Measurements from ENCODE around the gene CCDC43.
"Not testable (repeated sequence)": the region's sequence is repeated elsewhere in the genome, so short reads cannot be mapped to it uniquely, and the experiment has no call there.

Gene CCDC43

DNA sequence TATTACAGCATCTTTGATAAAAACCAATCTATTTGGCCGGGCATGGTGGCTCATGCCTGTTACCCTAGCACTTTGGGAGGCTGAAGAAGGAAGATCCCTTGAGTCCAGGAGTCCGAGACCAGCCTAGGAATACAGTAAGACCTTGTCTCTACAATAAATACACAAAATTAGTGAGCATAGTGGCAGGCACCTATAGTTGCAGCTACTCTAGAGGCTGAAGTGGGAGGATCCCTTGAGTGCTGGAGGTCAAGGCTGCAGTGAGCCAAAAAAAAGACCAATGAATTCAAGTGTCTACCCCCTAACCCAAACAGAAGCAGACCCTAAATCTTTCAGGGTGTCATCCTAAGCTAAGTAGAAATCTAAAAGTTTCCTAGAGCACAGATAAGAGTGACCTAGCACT, 40.6 kb downstream of the CCDC43 start:
- H3K9me3 ChIP-seq (ENCODE audit: control insufficient read depth, low read length), result no peaks in the 10 kb centered on the region
- H3K27ac ChIP-seq (ENCODE audit: insufficient read depth, low read depth, low read length, poor library complexity, severe bottlenecking), result no peak overlapping the region
- H3K27me3 ChIP-seq (ENCODE audit: control insufficient read depth, insufficient read depth, low read length, poor library complexity, severe bottlenecking), result no peaks in the 10 kb centered on the region
- WGBS, 2 experiments, result 73 to 82% methylated on average over 2 of the region's 2 CpGs
- no peaks in the 10 kb centered on the region for H3K36me3 ChIP-seq (ENCODE audit: control insufficient read depth, insufficient read depth, low read length)
- no peak overlapping the region for H3K4me3 ChIP-seq (ENCODE audit: insufficient read depth, low read depth, low read length)
- H3K4me1 ChIP-seq (ENCODE audit: control insufficient read depth, insufficient read depth, low read length), result no peaks in the 10 kb centered on the region

DNA sequence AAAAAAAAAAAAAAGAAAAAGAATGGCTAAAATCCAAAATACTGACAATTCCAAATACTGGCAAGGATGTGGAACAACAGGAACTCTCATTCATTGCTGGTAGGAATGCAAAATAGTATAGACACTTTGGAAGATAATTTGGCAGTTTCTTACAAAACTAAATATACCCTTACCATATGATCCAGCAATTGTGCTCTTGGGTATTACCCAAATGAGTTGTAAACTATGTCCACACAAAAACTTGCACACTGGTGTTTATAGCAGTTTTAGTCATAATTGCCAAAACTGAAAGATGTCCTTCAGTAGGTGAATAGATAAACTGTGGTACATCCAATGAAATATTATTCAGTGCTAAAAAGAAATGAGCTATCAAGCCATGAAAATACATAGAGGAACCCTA, 41.8 kb downstream of the CCDC43 start:
- H3K4me1 ChIP-seq (ENCODE audit: control insufficient read depth, insufficient read depth, low read length), result no peaks in the 10 kb centered on the region
- no peaks in the 10 kb centered on the region for H3K27me3 ChIP-seq (ENCODE audit: control insufficient read depth, insufficient read depth, low read length, poor library complexity, severe bottlenecking)
- no peak overlapping the region for H3K27ac ChIP-seq (ENCODE audit: insufficient read depth, low read depth, low read length, poor library complexity, severe bottlenecking)
- no peak overlapping the region for H3K4me3 ChIP-seq (ENCODE audit: insufficient read depth, low read depth, low read length)
- no peaks in the 10 kb centered on the region for H3K9me3 ChIP-seq (ENCODE audit: control insufficient read depth, low read length)
- no peaks in the 10 kb centered on the region for H3K36me3 ChIP-seq (ENCODE audit: control insufficient read depth, insufficient read depth, low read length)

DNA sequence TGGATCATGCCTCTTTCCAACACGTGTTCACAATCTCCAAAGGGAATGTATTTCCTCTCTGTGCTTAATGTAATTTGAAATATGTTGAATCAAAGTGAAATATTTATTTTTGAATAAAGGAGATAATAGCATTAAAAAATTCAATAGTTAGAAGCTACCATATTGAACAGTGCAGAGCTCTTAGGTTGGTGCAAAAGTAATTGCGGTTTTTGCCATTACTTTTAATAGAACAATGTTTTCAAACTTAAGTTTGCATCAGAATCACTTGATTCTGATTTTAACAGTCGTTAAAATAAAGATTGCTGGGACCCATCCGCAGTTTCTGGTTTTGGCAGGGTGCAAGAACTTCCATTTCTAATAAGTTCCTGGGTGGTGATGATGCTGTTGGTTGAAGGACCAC, 43.3 kb downstream of the CCDC43 start:
- WGBS, 2 experiments, result 93 to 95% methylated on average over 3 to 4 of the region's 4 CpGs
- Histone ChIP-seq H3K27ac (ENCODE audit: insufficient read depth, low read depth, low read length, poor library complexity, severe bottlenecking) (no peak overlapping the region), H3K9me3 (ENCODE audit: control insufficient read depth, low read length) (no peaks in the 10 kb centered on the region), H3K36me3 (ENCODE audit: control insufficient read depth, insufficient read depth, low read length) (no peaks in the 10 kb centered on the region), H3K4me3 (ENCODE audit: insufficient read depth, low read depth, low read length) (no peak overlapping the region), H3K4me1 (ENCODE audit: control insufficient read depth, insufficient read depth, low read length) (no peaks in the 10 kb centered on the region), H3K27me3 (ENCODE audit: control insufficient read depth, insufficient read depth, low read length, poor library complexity, severe bottlenecking) (no peaks in the 10 kb centered on the region)

DNA sequence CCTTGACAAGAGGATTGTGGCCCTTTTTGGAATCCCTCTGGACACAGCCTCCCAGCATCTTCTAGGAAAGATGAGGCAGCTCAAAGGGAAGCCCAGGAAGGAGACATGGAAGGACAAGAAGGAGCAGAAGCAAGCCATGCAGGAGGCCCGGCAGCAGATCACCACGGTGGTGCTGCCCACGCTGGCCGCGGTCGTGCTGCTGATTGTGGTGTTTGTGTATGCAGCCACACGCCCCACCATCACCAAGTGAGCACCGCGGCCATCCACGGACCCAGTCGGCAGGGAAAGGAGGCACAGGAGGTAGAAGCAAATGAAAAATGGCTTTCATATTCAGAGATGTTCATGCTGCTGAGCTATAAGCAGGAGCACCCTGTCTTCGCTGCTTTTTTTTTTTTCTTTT, 44.2 kb downstream of the CCDC43 start:
- WGBS, 2 experiments, result 87 to 88% methylated on average over 12 of the region's 12 CpGs
- Histone ChIP-seq H3K4me1 (ENCODE audit: control insufficient read depth, insufficient read depth, low read length) (no peaks in the 10 kb centered on the region), H3K9me3 (ENCODE audit: control insufficient read depth, low read length) (no peaks in the 10 kb centered on the region), H3K4me3 (ENCODE audit: insufficient read depth, low read depth, low read length) (no peak overlapping the region), H3K36me3 (ENCODE audit: control insufficient read depth, insufficient read depth, low read length) (no peaks in the 10 kb centered on the region), H3K27ac (ENCODE audit: insufficient read depth, low read depth, low read length, poor library complexity, severe bottlenecking) (no peak overlapping the region), H3K27me3 (ENCODE audit: control insufficient read depth, insufficient read depth, low read length, poor library complexity, severe bottlenecking) (no peaks in the 10 kb centered on the region)

DNA sequence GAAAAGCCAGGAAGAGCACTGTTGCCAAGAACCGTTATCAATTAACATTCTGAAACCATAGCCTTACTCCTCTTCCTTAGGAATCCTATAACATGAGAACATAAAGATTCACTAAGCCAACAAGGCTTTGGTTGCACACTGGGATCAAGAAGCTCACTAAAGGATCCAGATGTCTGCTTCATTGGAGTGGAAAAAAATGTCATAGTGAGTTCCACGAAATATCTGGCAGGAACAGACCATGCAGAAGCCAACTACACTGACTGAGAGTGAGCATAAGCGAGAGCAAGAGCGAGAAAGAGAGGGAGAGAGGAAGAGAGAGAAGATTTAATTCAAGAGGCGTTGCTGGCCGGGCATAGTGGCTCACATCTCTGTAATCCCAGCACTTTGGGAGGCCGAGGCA, 46.7 kb downstream of the CCDC43 start:
- WGBS, 2 experiments, result 85 to 87% methylated on average over 7 of the region's 7 CpGs

DNA sequence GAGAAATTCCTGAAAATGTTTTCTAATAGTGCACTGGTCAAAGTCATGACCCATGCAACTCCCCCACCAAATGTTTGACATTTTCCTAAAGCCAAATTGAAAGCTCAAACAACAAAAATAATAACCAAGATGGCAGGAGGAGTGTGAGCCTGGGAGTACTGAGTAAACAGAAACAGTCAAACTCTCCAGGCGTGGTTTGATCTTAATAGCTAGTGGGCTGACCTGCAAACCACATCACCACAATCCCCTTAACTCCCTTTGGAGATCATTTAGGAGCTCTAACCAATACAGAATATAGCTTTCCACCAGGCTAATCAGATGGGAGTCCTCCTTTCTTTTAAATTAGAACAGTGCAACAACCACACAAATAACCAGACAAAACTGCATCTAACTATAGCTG, 52.5 kb downstream of the CCDC43 start:
- H3K27ac ChIP-seq (ENCODE audit: insufficient read depth, low read depth, low read length, poor library complexity, severe bottlenecking), result no peak overlapping the region
- no peaks in the 10 kb centered on the region for H3K27me3 ChIP-seq (ENCODE audit: control insufficient read depth, insufficient read depth, low read length, poor library complexity, severe bottlenecking)
- 84 to 89% methylated on average over 1 of the region's 1 CpG for WGBS, 2 experiments
- H3K4me3 ChIP-seq (ENCODE audit: insufficient read depth, low read depth, low read length), result no peak overlapping the region
- H3K4me1 ChIP-seq (ENCODE audit: control insufficient read depth, insufficient read depth, low read length), result no peaks in the 10 kb centered on the region
- no peaks in the 10 kb centered on the region for H3K9me3 ChIP-seq (ENCODE audit: control insufficient read depth, low read length)
- H3K36me3 ChIP-seq (ENCODE audit: control insufficient read depth, insufficient read depth, low read length), result no peaks in the 10 kb centered on the region

More for the DNA sequence above, 46.7 kb downstream of the CCDC43 start:
- no peaks in the 10 kb centered on the region for H3K27me3 ChIP-seq (ENCODE audit: control insufficient read depth, insufficient read depth, low read length, poor library complexity, severe bottlenecking)
- no peaks in the 10 kb centered on the region for H3K4me1 ChIP-seq (ENCODE audit: control insufficient read depth, insufficient read depth, low read length)
- H3K4me3 ChIP-seq (ENCODE audit: insufficient read depth, low read depth, low read length), result no peak overlapping the region
- H3K36me3 ChIP-seq (ENCODE audit: control insufficient read depth, insufficient read depth, low read length), result no peaks in the 10 kb centered on the region
- no peaks in the 10 kb centered on the region for H3K9me3 ChIP-seq (ENCODE audit: control insufficient read depth, low read length)
- H3K27ac ChIP-seq (ENCODE audit: insufficient read depth, low read depth, low read length, poor library complexity, severe bottlenecking), result no peak overlapping the region

DNA sequence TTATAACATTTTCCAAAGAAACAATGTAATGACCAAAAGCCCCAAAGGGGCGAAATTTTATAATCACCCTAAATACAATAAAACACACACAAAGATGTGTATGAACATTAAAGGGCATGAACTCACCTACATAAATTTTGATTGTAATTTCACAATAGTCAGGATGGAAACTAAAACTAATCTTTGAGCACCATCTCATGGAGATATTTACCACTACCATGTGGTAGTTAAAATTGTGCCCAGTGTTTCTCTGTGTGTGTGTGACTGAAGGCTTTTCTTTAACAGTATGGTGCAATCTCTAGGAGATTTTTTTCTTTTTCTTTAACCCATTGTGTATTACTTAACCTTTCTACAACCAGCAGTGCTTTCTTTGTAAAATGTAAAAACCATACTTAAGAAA, 53.0 kb downstream of the CCDC43 start:
- WGBS, 2 experiments, result 100% methylated on average over 1 of the region's 1 CpG

DNA sequence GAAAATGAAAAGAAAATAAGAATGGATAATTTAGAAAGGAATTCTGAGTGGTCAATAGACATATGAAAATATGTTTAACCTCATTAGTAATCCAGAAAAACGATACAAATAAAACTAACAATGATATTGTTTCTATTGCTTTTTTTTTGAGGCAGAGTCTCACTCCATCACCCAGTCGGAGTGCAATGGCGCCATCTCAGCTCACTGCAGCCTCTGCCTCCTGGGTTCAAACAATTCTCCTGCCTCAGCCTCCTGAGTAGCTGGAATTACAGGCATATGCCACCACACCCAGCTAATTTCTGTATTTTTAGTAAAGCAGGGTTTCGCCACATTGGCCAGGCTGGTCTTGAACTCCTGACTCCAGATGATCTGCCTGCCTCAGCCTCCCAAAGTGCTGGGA, 55.2 kb downstream of the CCDC43 start:
- 68 to 71% methylated on average over 4 of the region's 4 CpGs for WGBS, 2 experiments
- H3K27me3 ChIP-seq (ENCODE audit: control insufficient read depth, insufficient read depth, low read length, poor library complexity, severe bottlenecking); H3K36me3 ChIP-seq (ENCODE audit: control insufficient read depth, insufficient read depth, low read length); H3K4me3 ChIP-seq (ENCODE audit: insufficient read depth, low read depth, low read length); H3K4me1 ChIP-seq (ENCODE audit: control insufficient read depth, insufficient read depth, low read length); H3K27ac ChIP-seq (ENCODE audit: insufficient read depth, low read depth, low read length, poor library complexity, severe bottlenecking); H3K9me3 ChIP-seq (ENCODE audit: control insufficient read depth, low read length): not testable (repeated sequence)

More for the DNA sequence above, 53.0 kb downstream of the CCDC43 start:
- no peaks in the 10 kb centered on the region for H3K36me3 ChIP-seq (ENCODE audit: control insufficient read depth, insufficient read depth, low read length)
- H3K4me1 ChIP-seq (ENCODE audit: control insufficient read depth, insufficient read depth, low read length), result no peaks in the 10 kb centered on the region
- no peaks in the 10 kb centered on the region for H3K27me3 ChIP-seq (ENCODE audit: control insufficient read depth, insufficient read depth, low read length, poor library complexity, severe bottlenecking)
- H3K27ac ChIP-seq (ENCODE audit: insufficient read depth, low read depth, low read length, poor library complexity, severe bottlenecking), result no peak overlapping the region
- no peaks in the 10 kb centered on the region for H3K9me3 ChIP-seq (ENCODE audit: control insufficient read depth, low read length)
- no peak overlapping the region for H3K4me3 ChIP-seq (ENCODE audit: insufficient read depth, low read depth, low read length)

DNA sequence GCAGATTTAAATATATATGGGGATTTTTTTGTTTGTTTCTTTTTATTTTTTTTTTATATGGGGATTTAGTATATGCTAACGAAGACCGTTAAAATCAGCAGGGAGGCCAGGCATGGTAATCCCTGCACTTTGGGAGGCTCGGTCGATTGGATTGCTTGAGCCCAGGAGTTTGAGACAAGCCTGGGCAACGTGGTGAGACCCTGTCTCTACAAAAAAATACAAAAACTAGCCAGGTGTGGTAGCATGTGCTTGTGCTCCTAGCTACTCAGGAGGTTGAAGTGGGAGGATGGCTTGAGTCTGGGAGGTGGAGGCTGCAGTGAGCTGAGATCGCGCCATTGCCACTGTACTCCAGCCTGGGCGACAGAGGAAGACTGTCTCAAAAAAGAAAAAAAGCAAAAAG, 55.6 kb downstream of the CCDC43 start:
- peaks cover 4% of the 10 kb centered on the region for H3K27me3 ChIP-seq (ENCODE audit: control insufficient read depth, insufficient read depth, low read length, poor library complexity, severe bottlenecking)
- 69 to 70% methylated on average over 8 of the region's 8 CpGs for WGBS, 2 experiments
- no peaks in the 10 kb centered on the region for H3K36me3 ChIP-seq (ENCODE audit: control insufficient read depth, insufficient read depth, low read length)
- no peak overlapping the region for H3K27ac ChIP-seq (ENCODE audit: insufficient read depth, low read depth, low read length, poor library complexity, severe bottlenecking)
- H3K9me3 ChIP-seq (ENCODE audit: control insufficient read depth, low read length), result no peaks in the 10 kb centered on the region
- H3K4me1 ChIP-seq (ENCODE audit: control insufficient read depth, insufficient read depth, low read length), result peaks cover 3% of the 10 kb centered on the region
- H3K4me3 ChIP-seq (ENCODE audit: insufficient read depth, low read depth, low read length), result no peak overlapping the region

DNA sequence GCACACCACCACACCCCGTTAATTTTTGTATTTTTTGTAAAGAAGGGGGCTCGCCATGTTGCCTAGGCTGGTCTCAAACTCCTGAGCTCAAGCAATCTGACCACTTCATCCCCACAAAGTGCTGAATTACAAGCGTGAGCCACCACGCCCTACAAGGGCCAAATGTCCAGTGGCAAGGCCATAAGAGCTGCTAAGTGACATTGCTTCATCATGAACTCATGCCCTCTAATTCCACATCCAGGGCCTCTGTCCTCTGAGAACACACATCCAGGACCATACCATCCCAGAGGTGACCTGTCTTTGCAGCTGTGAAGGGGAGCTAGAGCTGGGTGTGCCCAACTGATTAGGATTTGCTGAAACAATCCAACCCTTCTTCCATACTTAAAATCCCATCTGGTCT, 58.9 kb downstream of the CCDC43 start:
- no peaks in the 10 kb centered on the region for H3K36me3 ChIP-seq (ENCODE audit: control insufficient read depth, insufficient read depth, low read length)
- peaks cover 13% of the 10 kb centered on the region for H3K4me1 ChIP-seq (ENCODE audit: control insufficient read depth, insufficient read depth, low read length)
- no peaks in the 10 kb centered on the region for H3K9me3 ChIP-seq (ENCODE audit: control insufficient read depth, low read length)
- WGBS, 2 experiments, result 95 to 97% methylated on average over 4 of the region's 4 CpGs
- no peak overlapping the region for H3K4me3 ChIP-seq (ENCODE audit: insufficient read depth, low read depth, low read length)
- H3K27me3 ChIP-seq (ENCODE audit: control insufficient read depth, insufficient read depth, low read length, poor library complexity, severe bottlenecking), result peaks cover 4% of the 10 kb centered on the region
- H3K27ac ChIP-seq (ENCODE audit: insufficient read depth, low read depth, low read length, poor library complexity, severe bottlenecking), result no peak overlapping the region

DNA sequence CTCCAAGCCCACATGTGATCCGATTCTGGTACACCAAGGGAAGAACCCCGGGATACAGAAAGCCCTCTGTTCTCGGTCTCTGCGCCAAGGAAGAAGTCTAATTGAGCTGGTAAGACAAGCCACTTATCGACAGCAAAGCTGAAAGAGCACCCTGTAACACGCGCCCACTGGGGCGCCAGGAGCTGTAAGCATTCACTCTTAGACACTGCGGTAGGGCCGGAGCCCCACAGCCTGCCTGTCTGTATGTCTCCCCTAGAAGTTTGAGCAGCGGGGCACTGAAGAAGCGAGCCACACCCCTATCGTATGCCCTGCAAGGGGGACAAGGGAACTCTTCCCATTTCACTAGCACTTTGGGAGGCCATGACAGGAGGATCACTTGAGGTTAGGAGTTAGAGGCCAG, 60.3 kb downstream of the CCDC43 start:
- WGBS, 2 experiments, result 95% methylated on average over 13 of the region's 13 CpGs
- H3K27ac ChIP-seq (ENCODE audit: insufficient read depth, low read depth, low read length, poor library complexity, severe bottlenecking), result no peak overlapping the region

More for the DNA sequence above, 60.3 kb downstream of the CCDC43 start:
- H3K36me3 ChIP-seq (ENCODE audit: control insufficient read depth, insufficient read depth, low read length), result no peaks in the 10 kb centered on the region
- peaks cover 4% of the 10 kb centered on the region for H3K27me3 ChIP-seq (ENCODE audit: control insufficient read depth, insufficient read depth, low read length, poor library complexity, severe bottlenecking)
- no peaks in the 10 kb centered on the region for H3K9me3 ChIP-seq (ENCODE audit: control insufficient read depth, low read length)
- peaks cover 13% of the 10 kb centered on the region for H3K4me1 ChIP-seq (ENCODE audit: control insufficient read depth, insufficient read depth, low read length)
- no peak overlapping the region for H3K4me3 ChIP-seq (ENCODE audit: insufficient read depth, low read depth, low read length)
